GM08714 (cell line): Measurements from ENCODE around the gene ARHGAP30.

ENCODE experiments used
- H3K4me3 ChIP-seq: fragments of 200-500 bp; sonication (Bioruptor generic); 2 replicates; pipeline ENCODE4 v1.5.1; 2014; ENCODE audit warnings: mild to moderate bottlenecking, low read length, inconsistent platforms
- ZNF274 ChIP-seq: IDR thresholded peaks from 2 replicates; pipeline ENCODE4 v1.6.1; 2012; ENCODE audit warnings: mild to moderate bottlenecking, low read depth, low read length

Gene ARHGAP30

DNA sequence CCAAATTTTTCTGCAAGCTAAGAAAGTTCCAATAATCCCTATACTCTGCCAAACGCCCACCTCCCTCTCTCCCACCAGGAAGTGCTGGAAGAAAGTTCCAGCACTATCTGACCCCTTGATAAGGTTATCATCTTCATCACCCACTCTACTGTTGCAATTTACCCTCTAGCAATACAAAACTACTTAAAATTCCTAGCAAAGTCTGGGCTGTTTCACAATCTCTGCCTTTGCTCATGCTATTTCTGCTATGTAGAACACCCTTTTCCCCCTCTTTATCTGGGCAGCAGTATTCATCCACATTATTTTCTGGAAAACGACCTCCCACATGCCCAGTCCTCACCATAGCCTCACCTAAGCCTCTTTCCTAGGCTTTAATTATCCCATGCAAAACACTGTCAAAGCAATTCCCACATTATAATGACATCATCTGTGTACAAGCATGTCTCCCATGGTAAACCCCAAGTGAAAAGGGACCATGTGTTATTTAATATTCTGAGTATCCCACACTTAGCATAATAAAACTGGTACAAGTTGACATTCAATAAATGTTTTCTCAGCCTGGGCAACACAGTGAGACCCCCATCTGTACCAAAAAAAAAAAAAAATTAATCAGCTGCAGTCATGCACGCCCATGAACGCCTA, 60.7 kb downstream of the ARHGAP30 start:
- no peak for TF ChIP-seq ZNF274
- no peak overlapping the region for H3K4me3 ChIP-seq

DNA sequence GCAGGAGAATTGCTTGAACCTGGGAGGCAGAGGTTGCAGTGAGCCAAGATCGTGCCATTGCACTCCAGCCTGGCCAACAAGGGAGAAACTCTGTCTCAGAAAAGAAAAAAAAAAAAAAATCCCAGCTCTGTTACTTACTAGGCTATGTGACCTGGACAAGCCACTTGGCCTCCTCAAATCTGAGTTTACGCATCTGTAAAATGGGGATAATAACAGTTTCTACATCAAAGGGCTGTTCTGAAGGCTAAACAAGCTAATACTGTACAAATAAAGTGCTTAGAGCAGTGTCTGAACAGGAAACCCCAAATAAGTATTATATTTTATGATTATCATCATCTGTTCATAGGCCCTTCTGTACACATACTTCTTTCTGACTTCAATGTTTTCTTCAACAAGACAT, 62.3 kb downstream of the ARHGAP30 start:
- TF ChIP-seq ZNF274 = no peak
- H3K4me3 ChIP-seq = no peak overlapping the region

DNA sequence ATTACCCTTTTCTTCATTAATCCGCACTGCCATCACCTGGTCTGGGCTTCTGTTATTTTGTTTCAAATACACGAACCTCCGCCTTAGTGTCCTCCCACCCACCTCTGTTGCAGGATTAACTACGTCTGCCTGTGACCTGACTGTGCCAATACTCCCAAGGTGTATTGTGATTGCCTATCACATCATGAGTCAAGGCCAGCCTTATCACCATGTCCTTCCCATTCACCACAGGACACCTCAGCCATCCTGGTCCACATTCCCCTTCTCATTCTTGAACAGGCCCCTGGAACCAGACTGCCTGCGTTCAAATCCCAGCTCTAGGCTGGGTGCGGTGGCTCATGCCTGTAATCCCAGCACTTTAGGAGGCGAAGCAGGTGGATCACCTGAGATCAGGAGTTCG, 63.1 kb downstream of the ARHGAP30 start:
- no peak overlapping the region for H3K4me3 ChIP-seq
- no peak for TF ChIP-seq ZNF274

DNA sequence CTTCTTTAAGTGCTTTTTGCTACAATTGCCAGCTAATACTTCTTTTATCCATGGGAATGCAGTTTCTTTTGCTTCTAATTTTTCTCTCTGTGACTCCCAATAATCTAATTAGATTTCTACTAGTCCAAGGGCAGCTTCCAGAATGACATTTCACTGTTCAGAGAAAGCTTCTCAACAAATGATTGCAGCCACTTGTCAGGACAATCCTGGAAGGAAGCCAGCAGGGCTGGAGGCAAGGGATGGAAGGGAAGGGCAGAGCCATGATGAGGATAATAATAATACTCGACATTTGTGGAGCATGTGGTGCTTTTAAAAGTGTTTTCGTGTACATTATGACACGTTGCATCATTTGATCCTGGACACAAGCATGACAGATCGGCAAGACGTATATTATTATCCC, 68.2 kb downstream of the ARHGAP30 start:
- no peak for TF ChIP-seq ZNF274

DNA sequence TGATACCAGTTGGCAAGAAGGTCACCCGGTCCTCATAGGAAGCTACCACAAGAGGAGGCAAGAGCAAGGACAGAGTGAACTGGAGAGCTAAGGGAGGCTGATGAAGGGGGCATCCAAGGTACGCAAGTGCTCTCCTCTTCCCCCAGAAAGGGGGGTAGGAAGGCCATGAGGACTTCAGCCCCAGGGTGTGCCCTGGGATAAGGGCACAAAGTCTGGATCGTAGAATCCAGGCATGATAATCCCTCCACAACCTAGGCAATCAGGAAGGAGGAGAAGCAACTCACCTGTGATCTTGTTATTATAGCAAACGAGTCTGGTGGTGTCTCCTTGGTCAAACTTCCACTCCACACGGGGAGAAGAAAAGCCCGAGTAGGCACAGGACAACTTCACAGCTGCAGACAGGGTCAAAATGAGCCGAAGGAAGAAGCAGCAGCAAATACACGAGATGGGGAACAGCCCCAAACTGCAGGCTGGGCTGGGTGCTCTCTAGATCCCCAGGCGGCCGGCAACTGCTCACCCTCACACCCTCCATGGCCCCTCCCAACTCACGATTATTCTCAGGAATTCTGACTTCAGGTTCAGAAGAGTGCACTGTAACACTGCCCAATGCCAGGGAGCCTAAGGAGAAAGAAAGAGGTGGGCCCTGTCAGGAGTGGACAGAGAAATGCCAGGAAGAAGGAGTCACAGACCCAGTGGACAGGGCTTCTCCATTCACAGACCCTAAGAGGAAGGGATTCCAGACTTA, 68.8 kb downstream of the ARHGAP30 start:
- no peak overlapping the region for H3K4me3 ChIP-seq
- TF ChIP-seq ZNF274 = no peak

More for the DNA sequence above, 68.2 kb downstream of the ARHGAP30 start:
- H3K4me3 ChIP-seq = no peak overlapping the region

DNA sequence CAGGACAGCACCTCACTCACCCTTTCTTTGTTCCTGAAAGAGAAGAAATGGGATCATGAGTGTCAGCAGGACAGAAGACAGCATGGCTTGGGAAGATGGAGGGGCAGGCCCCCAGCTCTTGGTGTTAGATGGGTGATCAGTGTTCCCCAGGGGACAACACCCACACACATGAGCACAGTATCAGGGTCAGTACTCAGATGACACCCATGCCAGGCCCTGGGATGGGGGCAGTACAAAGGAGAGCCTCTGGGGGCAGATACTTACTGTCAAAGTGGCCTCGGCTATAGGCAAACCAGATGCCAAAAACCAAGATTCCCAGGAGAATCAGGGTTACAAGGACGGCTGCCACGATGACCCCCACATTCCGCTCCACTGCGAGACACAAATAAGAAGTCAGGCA, 70.3 kb downstream of the ARHGAP30 start:
- H3K4me3 ChIP-seq = no peak overlapping the region
- TF ChIP-seq ZNF274 = no peak

DNA sequence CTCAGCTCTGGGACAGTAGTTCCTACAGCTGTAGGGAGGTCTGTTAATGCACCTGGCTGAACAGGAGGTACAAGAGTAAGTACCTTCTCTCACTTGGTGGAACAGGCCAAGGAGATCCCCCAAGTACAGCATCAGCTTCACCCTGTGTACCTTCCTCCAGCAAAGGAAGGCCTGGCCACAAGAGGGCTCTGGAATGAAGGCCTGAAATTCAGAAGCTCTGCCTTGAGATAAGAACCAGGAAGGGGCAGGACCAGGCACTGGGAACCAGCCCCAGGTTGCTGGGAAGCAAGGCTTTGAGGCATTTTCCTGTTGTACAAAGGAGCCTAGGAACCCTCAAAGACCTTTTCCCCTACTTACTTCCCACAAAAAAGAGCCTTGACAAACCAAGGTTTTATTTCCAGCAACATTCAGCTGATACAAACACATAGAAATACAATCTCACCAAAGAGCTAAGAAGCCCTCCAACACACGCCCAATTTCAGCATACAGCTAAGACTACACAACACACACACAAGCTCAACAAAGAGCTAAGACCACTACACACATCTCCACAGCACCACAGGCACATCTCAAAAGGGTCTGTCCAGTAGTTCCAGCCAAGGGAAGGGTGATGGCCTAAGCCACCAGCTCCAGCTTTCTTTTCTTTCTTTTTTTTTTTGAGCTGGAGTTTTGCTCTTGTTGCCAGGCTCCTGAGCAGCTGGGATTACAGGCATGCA, 72.2 kb downstream of the ARHGAP30 start:
- no peak overlapping the region for H3K4me3 ChIP-seq
- no peak for TF ChIP-seq ZNF274
